ENCODE data around the gene MLYCD.

MLYCD gene

DNA sequence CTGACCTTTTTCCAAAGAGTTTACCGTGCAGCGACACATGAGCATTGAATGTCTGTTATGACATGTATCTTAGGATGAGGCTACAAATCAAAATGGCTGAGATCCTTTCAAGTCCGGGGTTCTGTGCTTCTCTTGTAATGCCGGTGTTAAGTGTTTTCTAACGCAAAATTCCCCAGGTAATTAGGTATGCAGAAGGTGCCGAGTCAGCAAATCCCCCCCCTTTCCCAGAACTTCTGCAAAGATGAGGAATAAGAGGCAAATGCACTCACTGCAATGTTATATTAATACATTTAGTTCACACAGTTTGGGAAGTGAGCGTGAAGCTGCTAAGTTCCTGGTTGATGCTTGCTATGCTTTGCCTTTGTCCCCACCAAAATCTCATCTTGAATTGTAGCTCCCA is 36.3 kb upstream of the MLYCD start:
- TF ChIP-seq ZNF10 (tag by site-specific recombination; IDR thresholded peaks at IDR 0.05) (no peak), SALL2 (tag by site-specific recombination; IDR thresholded peaks at IDR 0.05; ENCODE audit: borderline replicate concordance) (no peak), GLIS1 (tag by site-specific recombination; IDR thresholded peaks at IDR 0.05) (no peak), ZBTB48 (tag by site-specific recombination; IDR thresholded peaks at IDR 0.05) (no peak)
- no peak overlapping the region for H3K27ac ChIP-seq (ENCODE audit: extremely low read depth, low read depth, low read length)
- no peak overlapping the region for H3K4me3 ChIP-seq (ENCODE audit: low read depth, low read length)
- H3K4me1 ChIP-seq (ENCODE audit: control insufficient read depth, insufficient read depth, low read length) = no peaks in the 10 kb centered on the region
- CTCF ChIA-PET = no interaction called here
- H3K9me3 ChIP-seq (ENCODE audit: control insufficient read depth, insufficient read depth, low read depth, low read length) = no peaks in the 10 kb centered on the region
- H3K36me3 ChIP-seq (ENCODE audit: control insufficient read depth in 2 of 2, insufficient read depth in 1 of 2, low read length in 2 of 2) = no peaks in the 10 kb centered on the region
- POLR2A ChIA-PET = no interaction called here

DNA sequence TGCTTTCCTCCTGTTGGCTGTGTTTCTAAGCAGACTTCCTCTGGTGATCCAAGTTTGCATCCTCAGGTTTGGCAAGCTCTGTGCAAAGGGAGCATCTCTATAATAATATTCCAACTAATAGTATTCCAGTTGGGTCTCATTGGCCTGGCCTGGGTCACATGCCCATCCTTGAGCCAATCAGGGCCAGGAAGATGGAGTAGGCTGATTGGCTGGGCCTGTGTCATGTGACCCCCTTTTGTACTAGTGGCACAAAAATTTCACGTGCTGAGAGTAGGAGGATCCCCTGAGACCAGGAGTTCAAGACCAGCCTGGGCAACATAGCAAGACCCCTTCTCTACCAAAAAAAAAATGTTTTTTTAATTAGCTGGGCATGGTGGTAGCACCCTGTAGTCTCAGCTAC is 35.2 kb upstream of the MLYCD start:
- POLR2A ChIA-PET = no interaction called here
- TF ChIP-seq ZNF521 (tag by site-specific recombination; IDR thresholded peaks at IDR 0.05) (no peak), ZNF335 (tag by site-specific recombination; conservative IDR thresholded peaks at IDR 0.05) (no peak), YY2 (tag by site-specific recombination; IDR thresholded peaks at IDR 0.05) (no peak), SALL2 (tag by site-specific recombination; IDR thresholded peaks at IDR 0.05; ENCODE audit: borderline replicate concordance) (no peak), KLF16 (tag by site-specific recombination; IDR thresholded peaks at IDR 0.05) (no peak), GLI4 (tag by site-specific recombination; IDR thresholded peaks at IDR 0.05) (no peak), WT1 (tag by site-specific recombination; IDR thresholded peaks at IDR 0.05) (no peak), ZNF629 (tag by site-specific recombination; IDR thresholded peaks at IDR 0.05) (no peak), BCL11A (tag by site-specific recombination; IDR thresholded peaks at IDR 0.05; ENCODE audit: low read depth) (no peak), ZNF175 (tag by site-specific recombination; IDR thresholded peaks at IDR 0.05) (no peak), ZNF350 (tag by site-specific recombination; IDR thresholded peaks at IDR 0.05) (no peak), KLF9 (tag by site-specific recombination; IDR thresholded peaks at IDR 0.05; ENCODE audit: low read depth) (no peak), ZSCAN16 (tag by site-specific recombination; IDR thresholded peaks at IDR 0.05) (no peak), ZNF510 (tag by site-specific recombination; IDR thresholded peaks at IDR 0.05; ENCODE audit: insufficient replicate concordance) (no peak)
- TF ChIP-seq, protein P1, sequence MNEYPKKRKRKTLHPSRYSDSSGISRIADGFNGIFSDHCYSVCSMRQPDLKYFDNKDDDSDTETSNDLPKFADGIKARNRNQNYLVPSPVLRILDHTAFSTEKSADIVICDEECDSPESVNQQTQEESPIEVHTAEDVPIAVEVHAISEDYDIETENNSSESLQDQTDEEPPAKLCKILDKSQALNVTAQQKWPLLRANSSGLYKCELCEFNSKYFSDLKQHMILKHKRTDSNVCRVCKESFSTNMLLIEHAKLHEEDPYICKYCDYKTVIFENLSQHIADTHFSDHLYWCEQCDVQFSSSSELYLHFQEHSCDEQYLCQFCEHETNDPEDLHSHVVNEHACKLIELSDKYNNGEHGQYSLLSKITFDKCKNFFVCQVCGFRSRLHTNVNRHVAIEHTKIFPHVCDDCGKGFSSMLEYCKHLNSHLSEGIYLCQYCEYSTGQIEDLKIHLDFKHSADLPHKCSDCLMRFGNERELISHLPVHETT (tag by site-specific recombination; IDR thresholded peaks at IDR 0.05) = no peak
- H3K4me3 ChIP-seq (ENCODE audit: low read depth, low read length) = no peak overlapping the region
- H3K9me3 ChIP-seq (ENCODE audit: control insufficient read depth, insufficient read depth, low read depth, low read length) = no peaks in the 10 kb centered on the region
- H3K4me1 ChIP-seq (ENCODE audit: control insufficient read depth, insufficient read depth, low read length) = no peaks in the 10 kb centered on the region
- no peaks in the 10 kb centered on the region for H3K36me3 ChIP-seq (ENCODE audit: control insufficient read depth in 2 of 2, insufficient read depth in 1 of 2, low read length in 2 of 2)
- H3K27ac ChIP-seq (ENCODE audit: extremely low read depth, low read depth, low read length) = no peak overlapping the region
- CTCF ChIA-PET = no interaction called here

DNA sequence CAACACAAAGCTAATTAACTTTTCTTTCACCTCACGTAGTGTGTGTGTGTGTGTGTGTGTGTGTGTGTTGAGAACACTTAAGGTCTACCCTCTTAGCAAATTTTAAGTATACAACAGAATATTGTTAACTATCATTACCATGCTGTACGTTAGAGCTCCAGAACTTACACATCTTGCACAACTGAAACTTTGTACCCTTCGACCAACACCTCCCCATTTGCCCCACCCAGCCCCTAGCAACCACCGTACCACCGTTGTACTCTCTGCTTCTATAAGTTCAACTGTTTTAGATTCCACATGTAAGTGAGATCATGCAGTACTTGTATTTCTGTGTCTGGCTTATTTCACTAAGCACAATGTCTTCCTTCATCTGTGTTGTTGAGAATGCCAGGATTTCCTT is 28.1 kb upstream of the MLYCD start:
- POLR2A ChIA-PET = no interaction called here

More for the DNA sequence above, 28.1 kb upstream of the MLYCD start:
- Histone ChIP-seq H3K9me3 (ENCODE audit: control insufficient read depth, insufficient read depth, low read depth, low read length) (no peaks in the 10 kb centered on the region), H3K36me3 (ENCODE audit: control insufficient read depth in 2 of 2, insufficient read depth in 1 of 2, low read length in 2 of 2) (no peaks in the 10 kb centered on the region), H3K4me1 (ENCODE audit: control insufficient read depth, insufficient read depth, low read length) (no peaks in the 10 kb centered on the region), H3K27ac (ENCODE audit: extremely low read depth, low read depth, low read length) (no peak overlapping the region), H3K4me3 (ENCODE audit: low read depth, low read length) (no peak overlapping the region)
- TF ChIP-seq ZBTB21 (tag by site-specific recombination; IDR thresholded peaks at IDR 0.05) (no peak), ZFP3 (tag by site-specific recombination; IDR thresholded peaks at IDR 0.05; ENCODE audit: low read depth) (no peak), ZNF830 (tag by site-specific recombination; IDR thresholded peaks at IDR 0.05; ENCODE audit: low read depth) (no peak), ZNF23 (tag by site-specific recombination; IDR thresholded peaks at IDR 0.05; ENCODE audit: borderline replicate concordance) (no peak), ZNF2 (tag by site-specific recombination; IDR thresholded peaks at IDR 0.05) (no peak), KLF7 (tag by site-specific recombination; IDR thresholded peaks at IDR 0.05; ENCODE audit: borderline replicate concordance) (no peak), ZNF623 (tag by site-specific recombination; IDR thresholded peaks at IDR 0.05) (no peak), ZNF121 (tag by site-specific recombination; IDR thresholded peaks at IDR 0.05) (no peak), ZNF404 (tag by site-specific recombination; IDR thresholded peaks at IDR 0.05) (no peak), ZNF48 (tag by site-specific recombination; IDR thresholded peaks at IDR 0.05) (no peak), ZNF366 (tag by site-specific recombination; conservative IDR thresholded peaks at IDR 0.05) (no peak)
- CTCF ChIA-PET = interaction anchor here (0.6 kb wide), 2 partner anchors 101 to 146 kb away, joined by 3 to 4 read pairs; no protein-coding TSS in a partner anchor

Data from HEK293 (cell line).